ENCODE measurements around the gene PPP1R16B.
"Not testable (repeated sequence)": the region's sequence is repeated elsewhere in the genome, so short reads cannot be mapped to it uniquely, and the experiment has no call there.

The PPP1R16B gene

GRCh38 chr20:38857703-38858102 lies 52.2 kb downstream of the PPP1R16B start:
- H3K4me3 ChIP-seq (ENCODE audit: low read length): no peak overlapping the region
- DNase-seq (ENCODE audit: low read depth): no peak
- no peak for TF ChIP-seq CTCF (IDR thresholded peaks at IDR 0.05; ENCODE audit: insufficient read depth, low read depth, low read length, missing control alignments)

GRCh38 chr20:38859070-38859690 lies 53.7 kb downstream of the PPP1R16B start:
- no peak for DNase-seq (ENCODE audit: low read depth)
- no peak for TF ChIP-seq CTCF (IDR thresholded peaks at IDR 0.05; ENCODE audit: insufficient read depth, low read depth, low read length, missing control alignments)
- H3K4me3 ChIP-seq (ENCODE audit: low read length): no peak overlapping the region

GRCh38 chr20:38859857-38860256 lies 54.4 kb downstream of the PPP1R16B start:
- H3K4me3 ChIP-seq (ENCODE audit: low read length); DNase-seq (ENCODE audit: low read depth): not testable (repeated sequence)

GRCh38 chr20:38861071-38861401 lies 55.5 kb downstream of the PPP1R16B start:
- TF ChIP-seq CTCF (IDR thresholded peaks at IDR 0.05; ENCODE audit: insufficient read depth, low read depth, low read length, missing control alignments): no peak
- DNase-seq (ENCODE audit: low read depth): no peak
- H3K4me3 ChIP-seq (ENCODE audit: low read length): no peak overlapping the region

- no peak for TF ChIP-seq CTCF (IDR thresholded peaks at IDR 0.05; ENCODE audit: insufficient read depth, low read depth, low read length, missing control alignments)
- no peak overlapping the region for H3K4me3 ChIP-seq (ENCODE audit: low read length)
- DNase-seq (ENCODE audit: low read depth): no peak
Observed at GRCh38 chr20:38862226-38862625, 56.7 kb downstream of the PPP1R16B start.

- no peak for DNase-seq (ENCODE audit: low read depth)
- H3K4me3 ChIP-seq (ENCODE audit: low read length): no peak overlapping the region
- TF ChIP-seq CTCF (IDR thresholded peaks at IDR 0.05; ENCODE audit: insufficient read depth, low read depth, low read length, missing control alignments): no peak
Observed at GRCh38 chr20:38863024-38863851, 57.7 kb downstream of the PPP1R16B start.

- DNase-seq (ENCODE audit: low read depth): no peak
- TF ChIP-seq CTCF (IDR thresholded peaks at IDR 0.05; ENCODE audit: insufficient read depth, low read depth, low read length, missing control alignments): no peak
- H3K4me3 ChIP-seq (ENCODE audit: low read length): no peak overlapping the region
Observed at GRCh38 chr20:38864662-38865061, 59.2 kb downstream of the PPP1R16B start.

Data from epithelial cell of esophagus (primary cell).